ENCODE measurements around the gene EEFSEC. TPM values are rescaled to one million over a fixed set of nuclear protein-coding genes. Genes with fewer than 3 reads are reported as not detected.

Gene EEFSEC
- total RNA-seq, 1 experiment from 2014 or later: 14.0 TPM

- H3K27me3 Mint-ChIP-seq (ENCODE audit: insufficient read depth, unreplicated experiment): no peaks in the 10 kb centered on the region
- BruUV-seq (replicated peaks): no TSS peak
- no peaks in the 10 kb centered on the region for H3K36me3 Mint-ChIP-seq (ENCODE audit: insufficient read depth, unreplicated experiment)
- Histone ChIP-seq H3K27me3 (replicated peaks; ENCODE audit: control insufficient read depth, insufficient read depth, low read length) (no peaks in the 10 kb centered on the region), H3K4me3 (ENCODE audit: low read depth, low read length) (no peak overlapping the region), H3K4me1 (no peaks in the 10 kb centered on the region), H3K9me3 (no peaks in the 10 kb centered on the region), H3K36me3 (ENCODE audit: control insufficient read depth, insufficient read depth, low read length) (no peaks in the 10 kb centered on the region)
- intact Hi-C loops (cut with micrococcal nuclease; ENCODE audit: unreplicated experiment): no loop called here
- DNase-seq: no peak
- no peaks in the 10 kb centered on the region for H3K9me3 Mint-ChIP-seq (ENCODE audit: unreplicated experiment)
- H3K27ac Mint-ChIP-seq (ENCODE audit: unreplicated experiment): no peak overlapping the region
- no peak for TF ChIP-seq CTCF (IDR thresholded peaks at IDR 0.05; ENCODE audit: insufficient read depth in 1 of 2, low read depth in 1 of 2, low read length in 1 of 2, severe bottlenecking in 1 of 2, unreplicated experiment in 1 of 2)
- ChIA-PET CTCF (no interaction called here), POLR2A (no interaction called here)
- H3K4me1 Mint-ChIP-seq (ENCODE audit: low read depth, unreplicated experiment): no peaks in the 10 kb centered on the region
- H3K4me3 Mint-ChIP-seq (ENCODE audit: unreplicated experiment): no peak overlapping the region
Measured at GRCh38 chr3:128146201-128146600, 7.1 kb upstream of the EEFSEC start.

GRCh38 chr3:128149650-128150049 lies 3.6 kb upstream of the EEFSEC start:
- CTCF ChIA-PET: no interaction called here
- no TSS peak for BruUV-seq (replicated peaks)
- no peak for DNase-seq
- TF ChIP-seq CTCF (IDR thresholded peaks at IDR 0.05; ENCODE audit: insufficient read depth in 1 of 2, low read depth in 1 of 2, low read length in 1 of 2, severe bottlenecking in 1 of 2, unreplicated experiment in 1 of 2): no peak
- Histone ChIP-seq H3K27me3 (replicated peaks; ENCODE audit: control insufficient read depth, insufficient read depth, low read length) (no peaks in the 10 kb centered on the region), H3K4me1 (peaks cover 9% of the 10 kb centered on the region), H3K9me3 (no peaks in the 10 kb centered on the region), H3K36me3 (ENCODE audit: control insufficient read depth, insufficient read depth, low read length) (no peaks in the 10 kb centered on the region), H3K4me3 (ENCODE audit: low read depth, low read length) (no peak overlapping the region)
- Mint-ChIP-seq H3K4me3 (ENCODE audit: unreplicated experiment) (no peak overlapping the region), H3K27me3 (ENCODE audit: insufficient read depth, unreplicated experiment) (no peaks in the 10 kb centered on the region), H3K27ac (ENCODE audit: unreplicated experiment) (no peak overlapping the region), H3K4me1 (ENCODE audit: low read depth, unreplicated experiment) (peaks cover 12% of the 10 kb centered on the region), H3K36me3 (ENCODE audit: insufficient read depth, unreplicated experiment) (peaks cover 14% of the 10 kb centered on the region), H3K9me3 (ENCODE audit: unreplicated experiment) (no peaks in the 10 kb centered on the region)
- POLR2A ChIA-PET: no interaction called here
- intact Hi-C loops (cut with micrococcal nuclease; ENCODE audit: unreplicated experiment): no loop called here

GRCh38 chr3:128151758-128152274 lies 1.5 kb upstream of the EEFSEC start:
- no peak overlapping the region for H3K27ac Mint-ChIP-seq (ENCODE audit: unreplicated experiment)
- H3K9me3 Mint-ChIP-seq (ENCODE audit: unreplicated experiment): no peaks in the 10 kb centered on the region
- DNase-seq: peak in 1 of 2 experiments; percentile 50
- H3K4me1 Mint-ChIP-seq (ENCODE audit: low read depth, unreplicated experiment): peaks cover 12% of the 10 kb centered on the region
- BruUV-seq (replicated peaks): no TSS peak
- no peaks in the 10 kb centered on the region for H3K9me3 ChIP-seq
- H3K4me3 Mint-ChIP-seq (ENCODE audit: unreplicated experiment): peak overlapping the region; percentile 78
- no peaks in the 10 kb centered on the region for H3K27me3 ChIP-seq (replicated peaks; ENCODE audit: control insufficient read depth, insufficient read depth, low read length)
- intact Hi-C loops (cut with micrococcal nuclease; ENCODE audit: unreplicated experiment): no loop called here
- peaks cover 14% of the 10 kb centered on the region for H3K36me3 Mint-ChIP-seq (ENCODE audit: insufficient read depth, unreplicated experiment)
- ChIA-PET POLR2A (no interaction called here), CTCF (no interaction called here)
- no peak overlapping the region for H3K4me3 ChIP-seq (ENCODE audit: low read depth, low read length)
- H3K27me3 Mint-ChIP-seq (ENCODE audit: insufficient read depth, unreplicated experiment): no peaks in the 10 kb centered on the region
- no peaks in the 10 kb centered on the region for H3K36me3 ChIP-seq (ENCODE audit: control insufficient read depth, insufficient read depth, low read length)
- TF ChIP-seq CTCF (IDR thresholded peaks at IDR 0.05; ENCODE audit: insufficient read depth in 1 of 2, low read depth in 1 of 2, low read length in 1 of 2, severe bottlenecking in 1 of 2, unreplicated experiment in 1 of 2): no peak
- peaks cover 9% of the 10 kb centered on the region for H3K4me1 ChIP-seq
